Smooth muscle cell (in vitro differentiated cells): ENCODE results near the gene PRICKLE2. TPM values are rescaled to one million over a fixed set of nuclear protein-coding genes. Genes with fewer than 3 reads are reported as not detected.
A peak's percentile ranks its signal among the peaks of the same experiment; 100 is the strongest.

ENCODE experiments used
- DNase-seq: peaks from one replicate; lab custom pipeline; 2025; ENCODE audit not compliant: unreplicated experiment; lab: John Stamatoyannopoulos, UW
- H2AFZ ChIP-seq: fragments of 200-600 bp; sonication (generic); 2 replicates; pipeline ENCODE4 v1.6.0; 2016; ENCODE audit warnings: antibody characterized with exemption, low read depth, mild to moderate bottlenecking
- H3F3A ChIP-seq: fragments of 200-600 bp; sonication (generic); 2 replicates; pipeline ENCODE4 v1.6.0; 2017; ENCODE audit warnings: antibody characterized with exemption, low read depth
- H3K27ac ChIP-seq: fragments of 200-600 bp; sonication (generic); 2 replicates; pipeline ENCODE4 v1.5.1; 2016; ENCODE audit warnings: low read depth, mild to moderate bottlenecking
- H3K27me3 ChIP-seq: fragments of 200-600 bp; sonication (generic); 2 replicates; pipeline ENCODE4 v1.6.1; 2016; ENCODE audit warnings: low read depth, mild to moderate bottlenecking
- H3K36me3 ChIP-seq: fragments of 200-600 bp; sonication (generic); 2 replicates; pipeline ENCODE4 v1.5.1; 2016; ENCODE audit warnings: low read depth
- H3K4me1 ChIP-seq: fragments of 200-600 bp; sonication (generic); 2 replicates; pipeline ENCODE4 v1.5.1; 2016; ENCODE audit warnings: low read depth
- H3K4me2 ChIP-seq: fragments of 200-600 bp; sonication (generic); 2 replicates; pipeline ENCODE4 v1.6.0; 2016; ENCODE audit warnings: mild to moderate bottlenecking
- H3K4me3 ChIP-seq: fragments of 200-600 bp; sonication (generic); 2 replicates; pipeline ENCODE4 v1.5.1; 2016; ENCODE audit warnings: mild to moderate bottlenecking
- H3K79me2 ChIP-seq: fragments of 200-600 bp; sonication (generic); 2 replicates; pipeline ENCODE4 v1.6.0; 2016; ENCODE audit warnings: low read depth, mild to moderate bottlenecking
- H3K9ac ChIP-seq: fragments of 200-600 bp; sonication (generic); 2 replicates; pipeline ENCODE4 v1.6.0; 2016; ENCODE audit warnings: low read depth
- H3K9me3 ChIP-seq: fragments of 200-600 bp; sonication (generic); replicated peaks from 2 replicates; pipeline ENCODE4 v1.5.1; 2016; ENCODE audit warnings: low read depth
- H4K20me1 ChIP-seq: fragments of 200-600 bp; sonication (generic); 2 replicates; pipeline ENCODE4 v1.6.0; 2016; ENCODE audit warnings: low read depth
- CTCF ChIP-seq: fragments of 200-600 bp; sonication (generic); IDR thresholded peaks from 2 replicates; pipeline ENCODE4 v1.5.1; 2017; ENCODE audit warnings: borderline replicate concordance, mild to moderate bottlenecking, antibody characterized with exemption; ENCODE audit not compliant: insufficient read depth, poor library complexity, severe bottlenecking
- WGBS: methylation state at CpG from one replicate; pipeline ENCODE4 v1.1.7; 2016; ENCODE audit warnings: low lambda C conversion rate; 5-methylcytosine and 5-hydroxymethylcytosine counted together
- polyA plus RNA-seq: library from polyadenylated mRNA; unstranded; fragments of >200 nt; fragmentation: Nextera tagmentation; extraction: Ambion mirVana; gene quantifications from 2 replicates; pipeline ENCODE4 v1.2.1, GENCODE V29; 2016
- total RNA-seq: library from RNA; depleted of rRNA; stranded (reverse); fragments of >200 nt; gene quantifications from 2 replicates; pipeline ENCODE4 v1.2.3, GENCODE V29; 2014

Gene PRICKLE2
- total and polyA plus RNA-seq, 2 experiments from 2014 or later: 7.8 to 49.9 TPM

- DNase-seq: no peak
- H3K27ac ChIP-seq: no peak overlapping the region
- H3K36me3 ChIP-seq: no peaks in the 10 kb centered on the region
- TF ChIP-seq CTCF: no peak
- H3K9ac ChIP-seq: no peak overlapping the region
- peaks cover 90% of the 10 kb centered on the region for H3K79me2 ChIP-seq
- H3K4me1 ChIP-seq: peaks cover 37% of the 10 kb centered on the region
- no peak overlapping the region for H3K4me3 ChIP-seq
- peaks cover 89% of the 10 kb centered on the region for H4K20me1 ChIP-seq
- 100% methylated on average over 1 of the region's 1 CpG for WGBS
- no peak overlapping the region for H3K4me2 ChIP-seq
- H3K9me3 ChIP-seq: no peaks in the 10 kb centered on the region
- no peaks in the 10 kb centered on the region for H3F3A ChIP-seq
- H2AFZ ChIP-seq: no peak overlapping the region
- H3K27me3 ChIP-seq: no peaks in the 10 kb centered on the region
Observed at GRCh38 chr3:64228110-64228509, 2.8 kb upstream of the PRICKLE2 start.

- no peak overlapping the region for H2AFZ ChIP-seq
- DNase-seq: no peak
- no peaks in the 10 kb centered on the region for H3K36me3 ChIP-seq
- H3K9me3 ChIP-seq: no peaks in the 10 kb centered on the region
- H3K4me2 ChIP-seq: no peak overlapping the region
- no peak overlapping the region for H3K4me3 ChIP-seq
- TF ChIP-seq CTCF: no peak
- peaks cover 51% of the 10 kb centered on the region for H3K4me1 ChIP-seq
- peak overlapping the region; percentile 92 for H3K27ac ChIP-seq
- 99% methylated on average over 3 of the region's 3 CpGs for WGBS
- no peak overlapping the region for H3K9ac ChIP-seq
- H3K79me2 ChIP-seq: peaks cover 94% of the 10 kb centered on the region
- H3K27me3 ChIP-seq: no peaks in the 10 kb centered on the region
- peaks cover 90% of the 10 kb centered on the region for H4K20me1 ChIP-seq
- no peaks in the 10 kb centered on the region for H3F3A ChIP-seq
Observed at GRCh38 chr3:64226730-64227129, 1.5 kb upstream of the PRICKLE2 start.

- Histone ChIP-seq H3K9me3 (no peaks in the 10 kb centered on the region), H2AFZ (no peak overlapping the region), H3K4me3 (no peak overlapping the region), H3F3A (no peaks in the 10 kb centered on the region), H4K20me1 (peaks cover 87% of the 10 kb centered on the region), H3K4me1 (peaks cover 59% of the 10 kb centered on the region), H3K4me2 (peak overlapping the region; percentile 68), H3K9ac (peak overlapping the region; percentile 53), H3K27ac (peak overlapping the region; percentile 92), H3K36me3 (no peaks in the 10 kb centered on the region), H3K79me2 (peaks cover 94% of the 10 kb centered on the region), H3K27me3 (no peaks in the 10 kb centered on the region)
- no peak for TF ChIP-seq CTCF
- 88% methylated on average over 7 of the region's 7 CpGs for WGBS
- no peak for DNase-seq
Observed at GRCh38 chr3:64225695-64226499, 631 bp upstream of the PRICKLE2 start.
